Anterior cingulate cortex (tissue), 58 donors: ENCODE data around the gene CXorf49.
"Not testable (repeated sequence)": the region's sequence is repeated elsewhere in the genome, so short reads cannot be mapped to it uniquely, and the experiment has no call there.

Source experiments
- DNase-seq, 58 donors: peaks; one replicate each; lab custom pipeline; 2025; lab: John Stamatoyannopoulos, UW

Gene CXorf49

DNA sequence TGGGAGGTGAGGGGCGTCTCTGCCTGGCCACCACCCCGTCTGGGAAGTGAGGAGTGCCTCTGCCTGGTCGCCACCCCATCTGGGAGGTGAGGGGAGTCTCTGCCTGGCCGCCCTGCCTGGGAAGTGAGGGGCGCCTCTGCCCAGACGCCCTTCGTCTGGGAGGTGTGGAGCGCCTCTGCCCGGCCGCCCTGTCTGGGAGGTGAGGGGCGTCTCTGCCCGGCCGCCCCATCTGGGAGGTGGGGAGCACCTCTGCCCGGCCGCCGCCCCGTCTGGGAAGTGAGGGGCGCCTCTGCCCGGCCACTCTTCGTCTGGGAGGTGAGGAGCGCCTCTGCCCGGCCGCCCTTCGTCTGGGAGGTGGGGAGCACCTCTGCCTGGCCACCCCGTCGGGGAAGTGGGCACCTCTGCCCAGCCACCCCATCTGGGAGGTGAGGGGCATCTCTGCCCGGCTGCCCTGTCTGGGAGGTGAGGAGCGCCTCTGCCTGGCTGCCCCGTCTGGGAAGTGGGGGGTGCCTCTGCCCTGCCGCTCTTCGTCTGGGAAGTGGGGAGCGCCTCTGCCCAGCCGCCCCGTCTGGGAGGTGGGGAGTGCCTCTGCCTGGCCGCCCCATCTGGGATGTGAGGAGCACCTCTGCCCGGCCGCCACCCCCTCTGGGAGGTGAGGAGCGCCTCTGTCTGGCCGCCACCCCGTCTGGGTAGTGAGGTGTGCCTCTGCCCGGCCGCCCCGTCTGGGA is 41.9 kb downstream of the CXorf49 start:
- DNase-seq: not testable (repeated sequence)

DNA sequence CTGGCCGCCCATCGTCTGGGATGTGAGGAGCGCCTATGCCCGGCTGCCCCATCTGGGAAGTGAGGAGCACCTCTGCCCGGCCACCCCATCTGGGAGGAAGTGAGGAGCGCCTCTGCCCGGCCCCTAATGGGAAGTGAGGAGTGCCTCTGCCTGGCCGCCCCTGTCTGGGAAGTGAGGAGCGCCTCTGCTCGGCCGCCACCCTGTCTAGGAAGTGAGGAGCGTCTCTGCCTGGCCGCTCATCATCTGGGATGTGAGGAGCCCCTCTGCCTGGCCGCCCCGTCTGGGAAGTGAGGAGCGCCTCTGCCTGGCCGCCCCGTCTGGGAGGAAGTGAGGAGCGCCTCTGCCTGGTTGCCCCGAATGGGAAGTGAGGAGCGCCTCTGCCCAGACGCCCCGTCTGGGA is 42.4 kb downstream of the CXorf49 start:
- DNase-seq: not testable (repeated sequence)

DNA sequence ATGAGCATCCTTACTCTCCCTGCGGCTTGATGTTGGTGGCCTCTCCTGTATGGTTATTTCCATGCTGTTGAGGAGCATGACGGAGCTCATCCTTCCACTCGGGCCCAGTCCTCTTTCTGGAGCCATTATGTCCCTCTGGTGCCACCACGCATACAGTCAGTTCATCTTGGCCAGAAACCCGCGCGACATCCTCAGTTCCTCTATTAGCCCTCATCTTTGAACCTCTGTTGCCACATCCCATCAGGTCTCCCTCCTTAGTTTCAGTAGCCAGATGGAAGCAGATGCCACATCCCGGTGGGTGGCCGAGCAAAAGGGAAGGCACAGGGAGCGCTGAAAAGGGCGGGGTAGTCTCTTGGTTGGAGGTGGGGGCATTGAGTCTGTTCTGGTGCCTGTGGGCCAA is 46.1 kb downstream of the CXorf49 start:
- DNase-seq: no peak

DNA sequence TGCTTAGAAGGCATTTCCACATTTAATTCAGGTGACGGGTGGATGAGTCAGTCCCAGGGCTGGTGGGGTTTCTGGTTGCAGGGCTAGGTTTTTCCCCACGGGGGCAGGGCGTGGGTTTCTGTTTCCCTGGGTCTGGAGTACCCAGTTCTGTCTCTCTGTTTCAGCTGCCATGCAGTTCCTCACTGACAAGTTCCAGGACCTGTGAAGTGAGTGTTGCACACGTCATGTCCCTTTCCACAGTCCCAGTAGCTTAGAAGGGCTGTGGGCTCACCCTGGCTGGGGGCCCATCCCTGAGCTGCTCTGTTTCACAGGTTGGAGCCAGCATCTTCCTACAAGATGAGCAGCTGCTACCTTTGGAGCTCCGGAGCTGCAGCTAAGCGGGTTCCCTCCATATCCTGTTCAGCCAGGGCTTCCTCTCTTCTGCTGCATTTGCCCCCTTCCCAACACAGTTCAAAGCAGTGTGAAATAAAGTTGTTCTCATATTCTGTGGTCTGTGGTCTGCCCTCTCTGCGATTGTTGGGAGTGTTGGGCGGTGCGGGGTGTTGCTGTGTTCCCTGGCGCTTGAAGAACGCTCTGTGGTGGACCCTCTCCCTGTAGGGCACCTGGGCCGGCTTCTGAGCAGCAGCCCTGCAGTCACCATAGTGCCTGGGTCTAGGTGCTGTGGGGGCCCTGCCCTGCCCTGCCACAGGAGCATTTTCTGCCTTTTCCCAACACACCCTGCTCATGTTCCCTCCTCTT is 46.9 kb downstream of the CXorf49 start:
- no peak for DNase-seq

DNA sequence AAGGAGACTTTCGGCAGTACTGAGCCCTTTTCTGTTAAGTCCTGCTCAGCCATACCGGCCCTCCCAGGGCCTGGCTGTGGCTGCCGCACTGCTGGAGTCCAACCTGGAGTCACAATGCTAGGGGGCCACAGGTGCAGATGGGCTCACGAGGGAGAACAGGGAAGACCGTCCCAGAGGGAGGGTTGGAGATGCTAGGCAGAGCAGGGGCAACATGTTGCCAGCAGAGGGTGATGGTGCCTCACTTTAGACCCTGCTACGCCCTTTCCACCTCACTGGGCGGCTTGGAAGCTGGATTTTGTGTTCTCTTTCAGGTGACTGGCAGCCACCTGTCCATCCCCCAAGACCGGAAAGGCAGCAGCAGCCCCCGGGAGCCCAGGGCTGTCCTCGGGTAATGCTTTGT is 48.1 kb downstream of the CXorf49 start:
- DNase-seq: peak in 6 of 58 donors; percentile 1 to 24 (median 6)

DNA sequence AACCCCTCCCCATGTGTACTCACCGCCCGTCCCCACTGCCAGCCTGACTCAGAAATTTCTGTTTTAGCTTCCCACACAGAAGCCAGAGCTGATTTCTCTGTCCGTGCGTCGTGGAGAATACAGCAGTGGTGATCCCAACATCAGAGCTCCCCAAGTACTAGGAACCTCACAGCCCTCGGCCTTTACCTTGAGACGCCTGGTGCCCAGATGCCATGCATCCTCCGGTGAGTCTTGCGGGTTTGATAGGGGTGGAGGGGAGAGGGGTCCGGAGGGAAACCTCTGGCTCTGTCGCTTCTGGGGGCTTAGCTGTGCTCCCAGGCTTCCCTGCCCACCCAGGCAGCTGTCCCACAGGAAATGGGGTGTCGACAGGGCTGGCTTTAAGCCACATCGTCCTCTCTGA is 48.6 kb downstream of the CXorf49 start:
- no peak for DNase-seq

DNA sequence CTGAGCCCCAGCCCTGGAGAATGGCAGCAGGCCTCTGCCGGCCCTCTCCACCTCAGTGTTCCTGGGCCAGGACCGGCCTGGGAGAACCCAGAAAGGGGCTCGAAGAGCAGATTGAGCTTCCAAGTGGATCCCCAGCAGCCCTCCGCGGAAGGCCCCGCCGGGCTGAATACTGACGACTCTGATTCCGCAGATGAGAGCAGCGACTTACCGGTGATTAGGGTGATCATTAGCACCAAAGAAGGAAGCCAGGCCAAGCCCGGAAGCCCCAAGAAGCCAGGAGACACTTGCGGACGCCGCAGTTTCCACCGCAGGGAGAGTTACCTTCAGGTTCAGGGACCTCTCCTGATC is 49.9 kb downstream of the CXorf49 start:
- no peak for DNase-seq

DNA sequence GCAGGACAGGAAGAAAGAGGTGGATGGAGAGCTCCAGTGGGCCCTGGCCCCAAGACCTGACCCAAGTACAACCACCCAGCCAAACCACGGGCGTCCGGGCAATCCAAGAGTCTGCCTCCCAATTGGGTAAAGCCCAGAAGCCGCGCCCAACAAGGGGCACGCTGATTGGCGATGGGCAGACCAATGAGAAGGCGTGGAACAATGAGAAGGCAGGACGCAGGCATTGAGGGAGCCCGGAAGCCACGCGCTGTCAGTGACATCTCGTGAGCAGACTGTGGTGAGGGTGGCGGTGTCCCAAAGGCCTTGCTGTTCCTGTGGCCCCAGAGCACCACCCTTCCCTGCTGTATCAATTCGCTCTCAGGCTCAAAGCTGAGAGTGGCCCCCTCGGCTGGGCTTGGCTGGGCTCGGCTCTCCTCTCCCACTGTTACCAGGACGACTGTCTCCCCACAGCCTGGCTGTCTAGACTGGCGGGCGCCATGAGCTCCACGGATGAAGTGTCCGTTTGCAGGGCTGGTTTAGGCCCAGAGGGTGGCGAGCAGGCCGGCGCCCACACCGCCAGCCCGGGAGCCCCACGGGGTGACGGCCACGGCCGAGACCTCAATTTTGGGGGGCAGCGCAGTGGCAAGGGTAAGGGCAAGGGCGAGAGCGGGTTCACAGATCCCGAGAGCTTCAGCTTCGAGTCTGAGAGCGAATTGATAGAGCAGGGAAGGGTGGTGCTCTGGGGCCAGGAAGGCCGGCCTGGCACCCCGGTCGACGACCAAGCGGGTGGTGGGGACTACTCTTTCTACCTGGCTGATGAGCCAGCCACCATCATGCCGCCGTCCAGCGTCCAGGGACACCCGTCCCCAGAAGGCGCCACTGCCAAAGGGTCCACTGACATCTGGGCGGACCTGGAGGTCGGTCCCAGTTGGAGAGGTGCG is 50.5 kb downstream of the CXorf49 start, which contains the start of gene LOC101059915:
TSS of gene LOC101059915 (plus strand) at position 219 of the 920 bp plus-strand sequence.
- DNase-seq: no peak

DNA sequence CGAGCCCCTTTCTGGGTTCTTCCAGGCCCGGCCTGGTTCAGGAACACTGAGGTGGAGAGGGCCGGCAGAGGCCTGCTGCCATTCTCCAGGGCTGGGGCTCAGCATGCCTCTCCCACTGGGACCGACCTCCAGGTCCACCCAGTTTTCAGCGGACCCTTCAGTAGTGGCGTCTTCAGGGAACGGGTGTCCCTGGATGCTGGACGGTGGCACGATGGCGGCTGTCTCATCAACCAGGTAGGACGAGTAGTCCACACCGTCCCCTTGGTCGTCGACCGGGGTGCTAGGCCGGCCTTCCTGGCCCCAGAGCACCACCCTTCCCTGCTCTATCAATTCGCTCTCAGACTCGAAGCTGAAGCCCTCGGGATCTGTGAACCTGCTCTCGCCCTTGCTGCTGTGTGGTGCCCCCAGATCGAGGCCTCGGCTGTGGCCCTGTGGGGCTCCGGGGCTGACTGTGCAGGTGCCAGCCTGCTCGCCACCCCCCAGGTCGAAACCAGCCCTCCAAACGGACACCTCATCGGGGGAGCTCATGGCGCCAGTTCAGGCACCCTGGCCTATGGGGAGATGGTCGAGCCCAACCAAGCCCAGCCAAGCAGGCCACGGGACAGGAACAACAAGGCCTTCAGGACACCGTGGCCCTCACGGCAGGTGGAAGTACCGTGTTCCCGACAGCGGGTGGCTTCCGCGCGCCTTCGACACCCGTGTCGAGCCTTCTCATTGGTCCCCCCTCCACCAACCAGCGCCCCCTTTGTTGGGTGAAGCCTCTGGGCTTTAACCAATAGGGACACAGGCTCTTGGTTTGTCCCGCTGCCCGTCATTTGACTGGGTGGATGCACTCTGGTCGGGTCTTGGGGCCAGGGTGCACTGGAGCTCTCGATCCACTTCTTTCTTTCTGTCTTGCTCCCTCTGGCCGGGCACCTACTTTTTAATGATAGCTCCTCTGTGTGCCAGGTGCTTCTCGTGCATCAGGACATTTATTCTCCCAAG is 51.6 kb downstream of the CXorf49 start:
- no peak for DNase-seq

DNA sequence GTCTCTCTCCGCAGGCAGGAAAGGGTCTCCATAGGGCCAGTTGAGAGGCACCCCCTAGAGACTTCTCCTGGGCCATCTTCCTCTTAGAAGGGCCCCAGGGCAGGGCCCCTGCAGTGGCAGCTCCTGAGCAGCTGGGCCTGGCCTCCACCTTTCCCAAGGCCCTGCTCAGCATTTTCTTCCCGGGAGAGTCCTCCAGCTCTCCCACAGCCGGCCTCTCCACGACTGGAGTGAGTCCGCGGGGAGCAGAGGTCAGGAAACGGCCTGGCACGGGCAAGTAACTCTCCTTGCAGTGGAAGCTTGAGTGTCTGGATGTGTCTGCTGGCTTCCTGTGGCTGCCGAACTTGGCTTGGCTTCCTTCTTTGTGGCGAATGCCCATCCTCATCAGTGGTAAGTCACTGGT is 52.3 kb downstream of the CXorf49 start:
- no peak for DNase-seq

DNA sequence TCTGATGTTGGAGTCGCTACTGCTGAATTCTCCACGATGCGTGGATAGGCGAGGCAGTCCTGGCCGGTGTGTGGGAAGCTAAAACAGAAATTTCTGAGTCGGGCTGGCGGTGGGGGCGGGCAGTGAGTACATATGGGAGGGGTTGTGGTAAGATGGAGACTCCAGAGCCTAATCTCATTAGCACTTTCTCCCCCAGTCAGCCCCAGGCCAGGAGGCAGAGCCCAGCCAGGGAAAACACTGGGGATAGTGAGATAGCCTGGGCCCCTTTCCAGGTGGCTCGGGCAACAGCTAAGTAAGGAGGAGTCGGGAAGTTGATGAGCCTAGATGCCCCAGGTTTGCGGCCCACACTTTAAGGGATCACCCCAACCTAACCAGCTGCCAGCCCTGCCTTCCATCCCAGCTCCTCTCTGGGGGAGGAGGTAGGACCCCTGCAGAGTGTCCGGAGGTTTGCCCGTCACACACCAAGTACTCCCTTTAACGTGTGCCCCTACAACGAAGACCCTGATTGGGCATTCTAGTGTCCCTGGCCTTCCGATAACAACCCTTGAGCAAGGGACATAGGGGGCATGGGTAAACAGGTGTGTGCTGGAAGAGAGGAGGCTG is 53.1 kb downstream of the CXorf49 start:
- peak in 2 of 58 donors; percentile 2 to 3 for DNase-seq
